ENCODE measurements around the gene GPC3.

DNA sequence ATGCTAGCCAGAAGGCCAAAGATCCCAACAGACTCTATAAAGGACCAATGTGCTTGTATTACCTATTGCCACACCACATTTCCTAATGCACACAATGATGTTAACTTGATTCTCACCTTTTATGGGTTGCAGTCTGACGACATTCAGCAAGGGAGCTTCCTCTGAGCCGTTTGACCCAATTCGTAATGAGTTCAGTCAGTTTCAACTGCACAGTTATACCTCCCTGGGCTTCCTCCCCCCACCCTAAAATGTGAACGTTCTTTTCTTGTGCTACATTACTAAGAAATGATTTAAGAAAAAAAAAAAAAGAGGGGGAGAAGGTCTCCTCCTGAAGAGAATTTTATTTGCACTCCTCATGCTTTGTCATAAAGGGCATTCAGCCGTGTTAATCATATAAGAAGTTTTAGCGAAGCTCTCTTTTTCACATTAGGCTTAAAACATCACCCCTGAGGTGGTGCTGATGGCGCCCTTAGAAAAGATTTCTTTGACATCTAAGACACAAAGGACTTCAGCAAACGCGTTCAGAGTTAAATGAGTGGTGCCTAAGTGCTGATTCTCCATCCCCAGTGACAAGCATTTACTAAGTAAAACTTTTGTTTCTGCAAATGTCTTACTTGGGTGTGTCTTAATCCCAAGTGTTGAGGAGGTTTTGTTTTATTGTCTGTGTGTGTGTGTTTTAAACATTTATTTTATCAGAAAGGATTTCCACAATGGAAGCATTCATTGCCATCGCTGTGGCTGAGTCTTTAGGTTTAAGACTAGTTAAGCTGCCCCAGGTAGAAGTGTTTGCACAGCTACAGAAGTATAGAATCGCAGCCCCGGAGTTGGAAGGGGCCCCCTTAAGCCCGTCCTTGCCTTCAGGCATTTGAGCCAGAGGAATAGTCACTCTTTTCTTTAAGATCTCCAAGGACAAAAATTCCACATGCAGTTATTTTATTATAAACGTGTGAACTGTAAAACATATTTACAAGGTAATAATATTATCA, 15.2 kb upstream of the GPC3 start:
- TF ChIP-seq FOXK2 (IDR thresholded peaks at IDR 0.05) (no peak), SUZ12 (IDR thresholded peaks at IDR 0.05) (no peak), HDGF (IDR thresholded peaks at IDR 0.05; ENCODE audit: borderline replicate concordance) (no peak), ARNT (IDR thresholded peaks at IDR 0.05) (no peak), NFRKB (IDR thresholded peaks at IDR 0.05) (no peak), TARDBP (IDR thresholded peaks at IDR 0.05) (no peak), BHLHE40 (IDR thresholded peaks at IDR 0.05; ENCODE audit: borderline replicate concordance) (no peak), ELF4 (IDR thresholded peaks at IDR 0.05) (no peak), LEF1 (IDR thresholded peaks at IDR 0.05; ENCODE audit: borderline replicate concordance) (no peak), L3MBTL2 (conservative IDR thresholded peaks at IDR 0.05) (no peak)
- TF ChIP-seq, protein P1, sequence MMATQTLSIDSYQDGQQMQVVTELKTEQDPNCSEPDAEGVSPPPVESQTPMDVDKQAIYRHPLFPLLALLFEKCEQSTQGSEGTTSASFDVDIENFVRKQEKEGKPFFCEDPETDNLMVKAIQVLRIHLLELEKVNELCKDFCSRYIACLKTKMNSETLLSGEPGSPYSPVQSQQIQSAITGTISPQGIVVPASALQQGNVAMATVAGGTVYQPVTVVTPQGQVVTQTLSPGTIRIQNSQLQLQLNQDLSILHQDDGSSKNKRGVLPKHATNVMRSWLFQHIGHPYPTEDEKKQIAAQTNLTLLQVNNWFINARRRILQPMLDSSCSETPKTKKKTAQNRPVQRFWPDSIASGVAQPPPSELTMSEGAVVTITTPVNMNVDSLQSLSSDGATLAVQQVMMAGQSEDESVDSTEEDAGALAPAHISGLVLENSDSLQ (IDR thresholded peaks at IDR 0.05), result no peak

Measured in HEK293T (cell line).